ENCODE data around the gene MYLK.

MYLK gene

DNA sequence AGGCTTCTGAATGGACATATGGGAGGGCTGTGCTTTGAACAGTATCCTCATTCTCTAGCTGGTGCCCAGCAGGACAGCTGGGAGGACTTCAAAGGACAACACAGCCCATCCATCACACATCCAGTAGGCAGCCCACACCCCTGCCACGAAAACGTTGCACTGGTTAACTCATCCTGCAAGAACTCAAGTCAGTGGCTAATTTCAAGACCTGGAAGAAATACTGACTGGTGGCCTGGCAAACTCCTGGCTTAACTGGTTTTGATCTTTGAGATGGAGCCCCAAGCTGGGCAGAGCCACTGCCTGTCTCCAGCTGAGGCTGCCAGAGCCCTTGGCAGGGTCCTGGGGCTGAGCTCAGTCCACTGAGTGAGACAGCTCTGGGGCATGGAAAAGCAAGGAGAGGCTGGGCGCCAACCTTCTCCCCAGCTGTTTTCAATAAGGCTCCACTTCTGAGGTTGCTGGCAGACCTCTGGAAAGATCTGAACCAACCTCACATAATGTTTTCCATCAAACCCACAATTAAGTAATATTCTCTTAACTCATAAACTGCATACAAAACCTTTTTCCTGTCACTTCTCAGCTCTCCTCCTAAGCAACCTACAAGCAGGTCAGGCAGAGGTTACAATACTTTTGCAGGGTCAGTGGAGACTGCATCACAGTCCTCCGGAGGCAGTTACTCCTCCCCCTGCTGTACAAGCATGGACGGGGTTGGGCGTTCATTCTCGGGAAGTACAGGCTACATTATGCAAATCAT lies 110.3 kb downstream of the MYLK start:
- DNase-seq (ENCODE audit: low read depth) = no peak
- no peak overlapping the region for H3K4me3 ChIP-seq (ENCODE audit: low read depth, low read length)
- TF ChIP-seq, protein P1, sequence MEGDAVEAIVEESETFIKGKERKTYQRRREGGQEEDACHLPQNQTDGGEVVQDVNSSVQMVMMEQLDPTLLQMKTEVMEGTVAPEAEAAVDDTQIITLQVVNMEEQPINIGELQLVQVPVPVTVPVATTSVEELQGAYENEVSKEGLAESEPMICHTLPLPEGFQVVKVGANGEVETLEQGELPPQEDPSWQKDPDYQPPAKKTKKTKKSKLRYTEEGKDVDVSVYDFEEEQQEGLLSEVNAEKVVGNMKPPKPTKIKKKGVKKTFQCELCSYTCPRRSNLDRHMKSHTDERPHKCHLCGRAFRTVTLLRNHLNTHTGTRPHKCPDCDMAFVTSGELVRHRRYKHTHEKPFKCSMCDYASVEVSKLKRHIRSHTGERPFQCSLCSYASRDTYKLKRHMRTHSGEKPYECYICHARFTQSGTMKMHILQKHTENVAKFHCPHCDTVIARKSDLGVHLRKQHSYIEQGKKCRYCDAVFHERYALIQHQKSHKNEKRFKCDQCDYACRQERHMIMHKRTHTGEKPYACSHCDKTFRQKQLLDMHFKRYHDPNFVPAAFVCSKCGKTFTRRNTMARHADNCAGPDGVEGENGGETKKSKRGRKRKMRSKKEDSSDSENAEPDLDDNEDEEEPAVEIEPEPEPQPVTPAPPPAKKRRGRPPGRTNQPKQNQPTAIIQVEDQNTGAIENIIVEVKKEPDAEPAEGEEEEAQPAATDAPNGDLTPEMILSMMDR (IDR thresholded peaks at IDR 0.05; ENCODE audit: insufficient read depth, low read depth, low read length, missing control alignments) = no peak

GRCh38 chr3:123769356-123769743 lies 114.8 kb downstream of the MYLK start:
- no peak overlapping the region for H3K4me3 ChIP-seq (ENCODE audit: low read depth, low read length)
- DNase-seq (ENCODE audit: low read depth) = no peak
- TF ChIP-seq, protein P1 (IDR thresholded peaks at IDR 0.05; ENCODE audit: insufficient read depth, low read depth, low read length, missing control alignments) = no peak

DNA sequence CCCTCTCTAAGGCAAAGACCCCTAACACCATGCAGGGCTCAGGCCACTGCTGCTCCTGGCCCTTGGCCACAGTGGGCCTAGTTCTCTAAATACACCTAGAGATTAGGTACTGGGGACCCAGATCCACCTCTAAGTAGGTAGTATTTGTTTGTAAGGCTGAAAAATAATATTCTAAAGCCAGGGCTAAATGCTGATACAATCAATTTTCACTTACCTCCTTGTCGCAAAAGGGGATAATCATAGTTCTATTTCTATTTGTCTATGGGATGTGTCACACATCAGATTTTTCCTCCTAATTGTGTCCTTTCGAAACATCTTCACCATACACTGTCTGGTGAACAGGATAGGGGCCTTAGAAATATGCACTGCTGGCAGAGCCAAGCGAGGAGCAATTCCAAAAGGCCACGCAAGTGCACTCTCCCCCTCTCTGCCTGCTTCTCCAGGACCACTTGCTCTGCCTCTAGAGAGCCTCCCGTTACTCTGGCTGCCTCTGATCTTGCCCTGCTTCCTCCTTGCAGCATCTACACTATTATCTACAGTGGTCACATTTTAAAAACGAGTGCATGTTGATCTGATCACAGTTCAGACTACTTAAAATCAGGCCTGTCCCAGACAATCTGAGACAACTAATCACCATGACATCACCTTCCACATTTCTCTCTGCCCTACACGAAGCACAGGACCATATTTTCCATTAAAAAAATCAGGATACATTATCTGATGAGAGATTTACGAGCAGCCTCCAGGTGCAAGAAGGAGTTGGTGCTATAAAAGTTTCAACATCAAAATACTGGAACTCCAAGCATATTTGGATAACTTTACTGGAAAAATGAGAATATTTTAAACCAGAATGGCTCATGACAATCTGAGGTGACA lies 115.4 kb downstream of the MYLK start:
- DNase-seq (ENCODE audit: low read depth) = no peak
- TF ChIP-seq, protein P1 (IDR thresholded peaks at IDR 0.05; ENCODE audit: insufficient read depth, low read depth, low read length, missing control alignments) = no peak
- H3K4me3 ChIP-seq (ENCODE audit: low read depth, low read length) = no peak overlapping the region

DNA sequence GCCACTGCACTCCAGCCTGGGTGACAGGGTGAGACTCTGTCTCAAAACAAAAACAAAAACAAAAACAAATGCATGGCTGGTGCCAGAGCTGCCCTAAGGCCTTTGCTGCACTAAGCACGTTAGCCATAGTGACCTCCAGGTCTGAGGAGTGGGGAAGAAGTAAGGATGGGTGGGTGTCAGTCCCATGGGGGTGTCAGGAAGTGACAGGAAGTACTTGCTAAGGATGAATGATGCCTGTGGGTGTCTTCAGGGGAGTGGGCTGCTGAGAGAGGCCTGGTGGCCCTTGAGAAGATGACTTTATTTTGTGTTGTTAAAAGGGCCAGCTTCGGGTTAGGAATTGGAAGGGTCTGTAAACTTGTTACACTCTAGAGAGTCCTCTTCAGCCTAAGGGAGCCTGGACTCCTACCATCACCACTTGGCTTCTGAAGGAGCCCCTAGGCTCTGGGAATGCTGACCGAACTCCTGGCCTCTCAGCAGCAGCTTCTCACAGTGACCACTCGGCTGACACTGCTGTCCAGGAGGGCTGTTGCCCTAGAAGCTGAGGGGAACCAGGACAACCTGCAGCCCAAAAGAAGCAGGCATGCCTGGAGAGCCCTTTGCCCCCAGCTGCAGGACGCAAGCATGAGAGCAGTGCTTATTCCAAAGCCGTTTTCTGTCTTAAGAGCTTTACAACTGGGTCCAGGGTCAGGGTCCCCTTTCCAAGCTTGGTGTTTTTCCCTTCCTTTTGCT lies 116.4 kb downstream of the MYLK start:
- DNase-seq (ENCODE audit: low read depth) = no peak
- H3K4me3 ChIP-seq (ENCODE audit: low read depth, low read length) = no peak overlapping the region
- TF ChIP-seq, protein P1 (IDR thresholded peaks at IDR 0.05; ENCODE audit: insufficient read depth, low read depth, low read length, missing control alignments) = no peak

- TF ChIP-seq, protein P1 (IDR thresholded peaks at IDR 0.05; ENCODE audit: insufficient read depth, low read depth, low read length, missing control alignments) = no peak
- no peak overlapping the region for H3K4me3 ChIP-seq (ENCODE audit: low read depth, low read length)
- no peak for DNase-seq (ENCODE audit: low read depth)
Observed at GRCh38 chr3:123767009-123767372, 117.1 kb downstream of the MYLK start.

GRCh38 chr3:123766193-123767008 lies 117.7 kb downstream of the MYLK start:
- H3K4me3 ChIP-seq (ENCODE audit: low read depth, low read length) = no peak overlapping the region
- TF ChIP-seq, protein P1 (IDR thresholded peaks at IDR 0.05; ENCODE audit: insufficient read depth, low read depth, low read length, missing control alignments) = no peak
- no peak for DNase-seq (ENCODE audit: low read depth)

Data from GM12865 (cell line).